H7 (cell line): ENCODE results near the gene MSI2. TPM values are rescaled to one million over a fixed set of nuclear protein-coding genes. Genes with fewer than 3 reads are reported as not detected.

Experiments
- DNase-seq: peaks from one replicate; pipeline ENCODE4 v3.0.0; 2012
- H3K27me3 ChIP-seq: 2 replicates; pipeline ENCODE4 v1.6.0; 2011; ENCODE audit warnings: mild to moderate bottlenecking, low read length; ENCODE audit not compliant: control insufficient read depth, insufficient read depth
- H3K36me3 ChIP-seq: replicated peaks from 2 replicates; pipeline ENCODE4 v1.5.1; 2011; ENCODE audit warnings: low read length; ENCODE audit not compliant: control insufficient read depth, insufficient read depth
- H3K4me3 ChIP-seq: 2 replicates; pipeline ENCODE4 v1.5.1; 2011; ENCODE audit warnings: low read depth, mild to moderate bottlenecking, control low read depth, low read length, moderate library complexity; ENCODE audit not compliant: insufficient read depth
- total RNA-seq: library from RNA; depleted of rRNA; stranded (reverse); fragments of >200 nt; shearing (Covaris generic); gene quantifications from 2 replicates; pipeline ENCODE4 v1.2.3, GENCODE V29; 2014

The MSI2 gene
- total RNA-seq, 1 experiment from 2014 or later = 31.0 TPM

DNA sequence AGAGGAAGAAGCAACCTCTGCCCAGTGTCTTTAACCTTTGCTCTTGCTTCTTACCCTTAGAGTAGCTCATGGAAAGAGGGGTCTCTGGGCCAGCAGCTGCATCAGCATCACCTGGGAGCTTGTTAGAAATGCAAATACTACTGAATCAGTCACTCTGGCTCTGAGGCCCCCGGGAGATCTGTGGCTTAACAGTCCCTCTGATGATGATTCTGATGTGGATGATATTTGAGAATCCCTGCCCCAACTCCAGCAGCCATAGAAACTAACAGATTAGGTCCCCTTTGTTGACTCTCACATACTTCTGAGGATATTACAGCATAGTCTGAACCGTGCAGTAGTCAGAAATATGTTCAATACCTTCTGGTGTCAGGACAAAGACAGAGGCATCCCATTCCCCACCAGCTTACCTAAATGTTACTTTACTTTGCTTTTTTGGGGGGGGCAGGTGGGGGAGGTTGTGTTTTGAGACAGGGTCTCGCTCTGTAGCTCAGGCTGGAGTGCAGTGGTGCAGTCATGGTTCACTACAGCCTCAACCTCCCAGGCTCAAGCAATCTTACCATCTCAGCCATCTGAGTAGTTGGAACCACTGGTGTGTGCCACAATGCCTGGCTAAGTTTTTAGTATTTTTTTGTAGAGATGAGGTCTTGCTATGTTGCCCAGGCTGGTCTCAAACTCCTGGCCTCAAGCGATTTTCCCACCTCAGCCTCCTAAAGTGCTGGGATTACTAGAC lies 268.7 kb downstream of the MSI2 start:
- no peak overlapping the region for H3K4me3 ChIP-seq
- H3K27me3 ChIP-seq = no peaks in the 10 kb centered on the region
- DNase-seq = no peak
- H3K36me3 ChIP-seq = no peaks in the 10 kb centered on the region

- H3K36me3 ChIP-seq = no peaks in the 10 kb centered on the region
- no peaks in the 10 kb centered on the region for H3K27me3 ChIP-seq
- no peak overlapping the region for H3K4me3 ChIP-seq
- peak; percentile 59 for DNase-seq
Measured at GRCh38 chr17:57527221-57528057, 271.1 kb downstream of the MSI2 start.

DNA sequence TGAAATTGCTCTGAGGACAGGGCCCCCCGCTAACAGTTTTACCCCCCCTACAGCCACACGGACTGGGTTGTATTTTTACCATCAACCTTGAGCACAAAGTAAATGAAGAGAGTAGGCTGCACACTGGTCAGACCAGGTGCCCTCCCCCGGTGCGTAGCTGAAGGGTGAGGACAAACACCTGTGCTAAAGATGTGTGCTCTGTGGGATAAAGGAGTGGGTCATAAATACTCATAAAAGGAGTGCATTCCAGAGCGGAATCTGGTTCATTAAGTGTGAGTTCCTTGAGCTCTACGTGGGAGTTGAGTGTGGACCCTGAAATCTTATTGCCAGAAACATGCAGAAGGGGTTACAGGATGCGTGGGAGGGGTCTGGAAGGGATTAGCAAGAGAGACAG lies 271.7 kb downstream of the MSI2 start:
- no peak overlapping the region for H3K4me3 ChIP-seq
- DNase-seq = no peak
- H3K36me3 ChIP-seq = no peaks in the 10 kb centered on the region
- H3K27me3 ChIP-seq = no peaks in the 10 kb centered on the region

GRCh38 chr17:57530026-57530425 lies 273.7 kb downstream of the MSI2 start:
- no peak for DNase-seq
- no peak overlapping the region for H3K4me3 ChIP-seq
- no peaks in the 10 kb centered on the region for H3K36me3 ChIP-seq
- H3K27me3 ChIP-seq = no peaks in the 10 kb centered on the region

DNA sequence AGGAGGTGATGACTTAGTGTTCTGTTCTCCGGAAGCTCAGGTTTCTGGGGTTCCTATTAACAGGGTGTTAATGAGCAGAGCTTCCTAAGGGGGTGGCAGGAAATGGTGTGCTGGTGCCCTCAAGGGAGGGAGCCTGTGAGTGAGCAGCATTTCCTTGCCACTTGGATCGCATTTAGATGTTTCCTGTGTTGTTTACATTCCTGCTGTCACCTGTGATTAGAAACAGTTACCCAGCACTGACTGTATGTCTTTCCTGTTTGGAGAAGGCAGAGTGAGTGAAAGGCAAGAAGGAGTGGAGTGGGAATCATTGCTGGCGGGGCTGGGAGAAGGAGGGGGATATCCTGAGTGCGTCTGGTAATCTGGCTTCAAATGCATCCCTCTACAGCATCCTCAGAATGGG lies 274.2 kb downstream of the MSI2 start:
- no peaks in the 10 kb centered on the region for H3K27me3 ChIP-seq
- H3K36me3 ChIP-seq = no peaks in the 10 kb centered on the region
- no peak overlapping the region for H3K4me3 ChIP-seq
- no peak for DNase-seq

DNA sequence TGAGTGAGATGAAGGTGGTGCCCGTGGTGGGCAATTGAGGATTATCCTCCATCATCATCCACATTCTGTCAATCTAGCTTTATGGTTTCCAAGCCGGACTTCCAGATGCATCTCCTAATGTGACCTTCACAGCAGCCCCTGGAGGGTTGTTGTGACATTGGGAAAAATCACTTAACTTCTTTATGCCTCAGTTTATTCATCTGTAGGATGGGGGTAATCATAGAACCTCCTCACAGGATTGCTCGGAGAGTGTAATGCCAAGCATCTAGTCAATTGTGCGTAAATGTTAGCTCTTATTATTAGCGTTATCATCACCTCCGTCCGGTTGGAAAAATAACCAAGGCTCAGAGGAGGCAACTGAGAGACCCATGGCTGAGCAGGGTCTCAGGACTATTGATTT lies 274.8 kb downstream of the MSI2 start:
- no peak for DNase-seq
- no peaks in the 10 kb centered on the region for H3K36me3 ChIP-seq
- H3K27me3 ChIP-seq = no peaks in the 10 kb centered on the region
- H3K4me3 ChIP-seq = no peak overlapping the region

- no peak for DNase-seq
- Histone ChIP-seq H3K36me3 (no peaks in the 10 kb centered on the region), H3K4me3 (no peak overlapping the region), H3K27me3 (no peaks in the 10 kb centered on the region)
Measured at GRCh38 chr17:57531648-57532504, 275.6 kb downstream of the MSI2 start.

GRCh38 chr17:57532556-57532955 lies 276.2 kb downstream of the MSI2 start:
- DNase-seq = no peak
- Histone ChIP-seq H3K36me3 (no peaks in the 10 kb centered on the region), H3K27me3 (no peaks in the 10 kb centered on the region), H3K4me3 (no peak overlapping the region)

DNA sequence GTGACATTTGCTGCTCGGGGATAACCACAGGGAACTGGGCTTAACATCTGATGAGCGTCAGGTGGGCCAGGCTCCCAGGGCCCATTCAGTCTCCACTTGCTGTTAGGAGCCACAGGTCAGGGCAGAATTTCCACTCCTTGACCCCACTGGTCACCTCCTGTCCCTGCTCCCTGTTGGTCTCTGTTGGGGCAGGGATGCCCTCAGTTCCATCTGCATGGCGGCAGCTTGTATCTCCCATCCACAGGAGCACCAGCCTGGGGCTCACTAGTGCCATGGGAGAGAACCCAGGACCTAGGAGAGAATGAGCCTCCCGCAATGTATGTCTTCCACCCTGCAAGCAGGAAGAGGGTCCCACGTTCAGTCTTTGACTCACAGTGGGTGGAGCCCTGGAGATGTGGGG lies 276.6 kb downstream of the MSI2 start:
- DNase-seq = no peak
- Histone ChIP-seq H3K27me3 (no peaks in the 10 kb centered on the region), H3K4me3 (no peak overlapping the region)

DNA sequence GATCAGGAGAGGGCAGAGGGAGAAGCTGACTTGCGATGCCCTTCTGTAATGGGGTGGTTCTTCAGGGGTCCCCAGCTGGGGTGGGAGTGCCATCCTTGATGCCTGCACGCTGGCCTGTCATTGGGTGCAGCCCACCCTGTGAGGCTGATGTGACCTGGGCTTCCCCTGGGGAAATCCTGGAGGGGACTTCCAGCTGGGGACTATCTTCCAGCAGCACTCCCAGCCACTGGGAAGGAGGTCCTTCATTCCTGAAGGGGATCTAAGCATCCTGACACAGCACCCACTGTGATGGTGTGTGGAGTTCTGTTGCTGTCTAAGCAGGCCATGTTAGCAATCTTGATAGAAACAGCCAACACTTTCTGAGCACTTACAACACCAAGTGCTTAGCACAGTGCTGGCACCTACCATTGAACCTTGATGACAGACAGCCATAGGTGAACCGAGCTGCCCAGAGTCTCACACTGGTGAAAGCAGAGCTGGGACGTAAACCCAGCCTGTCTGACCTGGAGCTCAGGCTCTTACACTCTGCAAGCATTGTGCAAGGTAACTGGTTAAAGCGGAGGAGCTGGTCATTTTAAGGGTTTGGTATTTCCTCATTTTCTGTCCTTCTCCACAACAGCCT lies 277.5 kb downstream of the MSI2 start:
- no peak for DNase-seq
- Histone ChIP-seq H3K36me3 (no peaks in the 10 kb centered on the region), H3K4me3 (no peak overlapping the region), H3K27me3 (no peaks in the 10 kb centered on the region)

More for the DNA sequence above, 276.6 kb downstream of the MSI2 start:
- no peaks in the 10 kb centered on the region for H3K36me3 ChIP-seq

DNA sequence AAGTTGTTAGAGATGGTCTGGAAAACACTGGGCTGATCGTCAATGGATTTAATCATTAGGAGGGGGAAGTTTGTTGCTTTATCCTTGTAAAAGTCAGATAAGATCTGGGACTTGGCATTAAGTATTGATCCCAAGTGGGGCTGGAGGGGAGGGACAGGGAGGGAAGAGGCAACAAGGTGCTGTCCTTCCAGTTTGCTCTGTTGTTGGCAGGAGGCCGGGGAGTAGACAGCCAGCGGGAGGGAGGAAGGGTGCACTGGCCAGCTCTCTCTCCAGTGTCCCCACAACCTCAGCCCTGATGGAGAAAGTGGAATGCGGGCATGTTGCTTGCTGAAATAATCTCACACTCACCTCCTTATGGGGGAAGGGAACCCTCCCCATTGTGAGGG lies 278.5 kb downstream of the MSI2 start:
- no peaks in the 10 kb centered on the region for H3K27me3 ChIP-seq
- no peak overlapping the region for H3K4me3 ChIP-seq
- no peak for DNase-seq
- no peaks in the 10 kb centered on the region for H3K36me3 ChIP-seq

GRCh38 chr17:57535249-57535966 lies 279.1 kb downstream of the MSI2 start:
- DNase-seq = no peak
- Histone ChIP-seq H3K36me3 (no peaks in the 10 kb centered on the region), H3K4me3 (no peak overlapping the region), H3K27me3 (no peaks in the 10 kb centered on the region)

- Histone ChIP-seq H3K4me3 (no peak overlapping the region), H3K36me3 (no peaks in the 10 kb centered on the region), H3K27me3 (no peaks in the 10 kb centered on the region)
- no peak for DNase-seq
Measured at GRCh38 chr17:57536289-57536688, 280.0 kb downstream of the MSI2 start.
